ENCODE measurements around the gene ITPRIPL2. TPM values are rescaled to one million over a fixed set of nuclear protein-coding genes. Genes with fewer than 3 reads are reported as not detected.

The ITPRIPL2 gene
- total RNA-seq, 1 donor from 2014 or later: 33.4 TPM

DNA sequence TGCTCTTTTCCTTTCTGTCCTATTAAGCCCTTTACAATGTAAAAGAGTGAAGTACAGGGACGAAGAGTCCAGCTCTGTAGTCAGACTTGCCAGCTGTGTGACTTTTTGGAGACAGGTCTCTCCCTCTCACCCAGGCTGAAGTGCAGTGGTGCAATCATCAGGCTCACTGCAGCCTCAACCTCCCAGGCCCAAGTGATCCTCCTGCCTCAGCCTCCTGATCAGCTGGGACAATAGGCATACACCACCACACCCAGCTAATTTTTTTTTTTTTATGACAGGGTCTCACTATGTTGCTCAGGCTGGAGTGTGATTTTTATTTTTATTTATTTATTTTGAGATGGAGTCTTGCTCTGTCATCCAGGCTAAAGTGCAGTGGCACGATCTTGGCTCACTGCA, 7.1 kb upstream of the ITPRIPL2 start:
- H3K4me1 ChIP-seq (ENCODE audit: control insufficient read depth in 3 of 3, insufficient read depth in 3 of 3, low read length in 3 of 3): peaks cover 0 to 7% (median 3%) of the 10 kb centered on the region in 3 donors
- no peaks in the 10 kb centered on the region for H3K9me3 ChIP-seq (ENCODE audit: control insufficient read depth in 3 of 3, low read length in 3 of 3)
- no peaks in the 10 kb centered on the region for H3K36me3 ChIP-seq (ENCODE audit: control insufficient read depth in 3 of 3, insufficient read depth in 3 of 3, low read length in 3 of 3)
- H3K27ac ChIP-seq (ENCODE audit: low read depth, low read length): no peak overlapping the region
- no peak overlapping the region for H3K4me3 ChIP-seq (ENCODE audit: low read length in 3 of 3)
- no peaks in the 10 kb centered on the region for H3K27me3 ChIP-seq (ENCODE audit: control insufficient read depth in 3 of 3, insufficient read depth in 3 of 3, low read length in 3 of 3)
- no peak overlapping the region for H3K9ac ChIP-seq (ENCODE audit: low read depth in 1 of 3, low read length in 3 of 3)

DNA sequence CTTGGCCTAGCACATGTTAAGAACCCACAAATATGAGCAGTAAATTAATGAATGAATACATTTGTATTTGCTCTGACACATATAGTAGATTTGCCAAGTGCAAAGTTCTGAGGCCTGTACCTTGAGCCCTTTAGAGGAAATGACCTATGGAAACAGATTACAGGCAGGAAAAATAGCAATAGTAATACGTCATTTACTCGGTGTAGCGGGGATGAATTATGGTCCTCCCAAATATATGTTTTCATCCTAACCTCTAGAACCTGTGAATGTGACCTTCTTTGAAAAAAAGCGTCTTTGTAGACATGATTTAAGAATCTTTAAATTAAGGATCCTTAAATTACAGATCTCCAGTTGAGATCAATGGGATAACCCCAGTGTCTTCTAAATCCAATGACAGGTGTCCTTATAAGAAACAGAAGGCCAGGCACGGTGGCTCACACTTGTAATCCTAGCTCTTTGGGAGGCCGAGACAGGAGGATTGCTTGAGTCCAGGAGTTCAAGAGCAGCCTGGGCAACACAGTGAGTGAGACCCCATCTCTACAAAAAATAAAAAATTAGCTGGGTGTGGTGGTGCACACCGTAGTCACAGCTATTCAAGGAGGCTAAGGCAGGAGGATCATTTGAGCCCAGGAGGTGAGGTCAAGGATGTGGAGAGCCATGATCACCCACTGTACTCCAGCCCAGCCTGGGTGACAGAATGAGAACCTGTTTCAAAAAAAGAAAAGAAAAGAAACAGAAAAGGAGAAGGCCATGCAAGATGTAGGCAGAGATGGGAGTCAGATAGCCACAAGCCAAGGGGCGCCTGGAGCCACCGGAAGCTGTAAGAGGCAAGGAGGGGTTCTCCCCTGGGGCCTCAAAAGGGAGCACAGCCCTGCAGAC, 5.1 kb upstream of the ITPRIPL2 start:
- H3K4me1 ChIP-seq (ENCODE audit: control insufficient read depth in 3 of 3, insufficient read depth in 3 of 3, low read length in 3 of 3): peaks cover 0 to 7% (median 7%) of the 10 kb centered on the region in 3 donors
- H3K27ac ChIP-seq (ENCODE audit: low read depth, low read length): no peak overlapping the region
- H3K9ac ChIP-seq (ENCODE audit: low read depth in 1 of 3, low read length in 3 of 3): no peak overlapping the region
- no peak overlapping the region for H3K4me3 ChIP-seq (ENCODE audit: low read length in 3 of 3)
- no peaks in the 10 kb centered on the region for H3K36me3 ChIP-seq (ENCODE audit: control insufficient read depth in 3 of 3, insufficient read depth in 3 of 3, low read length in 3 of 3)
- H3K27me3 ChIP-seq (ENCODE audit: control insufficient read depth in 3 of 3, insufficient read depth in 3 of 3, low read length in 3 of 3): no peaks in the 10 kb centered on the region
- no peaks in the 10 kb centered on the region for H3K9me3 ChIP-seq (ENCODE audit: control insufficient read depth in 3 of 3, low read length in 3 of 3)

DNA sequence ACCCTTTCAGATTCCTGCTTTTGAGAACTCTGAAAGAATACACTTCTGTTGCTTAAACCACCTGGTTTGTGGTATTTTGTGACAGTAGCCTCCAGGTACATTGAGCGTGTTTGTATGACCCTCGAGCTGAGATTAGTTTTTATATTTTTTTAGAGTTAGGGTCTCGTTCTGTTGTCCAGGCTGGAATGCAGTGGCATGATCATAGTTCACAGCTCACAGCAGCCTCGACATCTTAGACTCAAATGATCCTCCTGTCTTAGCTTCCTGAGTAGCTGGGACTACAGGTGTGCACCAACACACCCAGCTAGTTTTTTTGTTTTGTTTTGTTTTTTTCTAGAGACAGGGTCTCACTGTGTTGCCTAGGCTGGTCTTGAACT, 4.5 kb upstream of the ITPRIPL2 start:
- Histone ChIP-seq H3K9ac (ENCODE audit: low read depth in 1 of 3, low read length in 3 of 3) (no peak overlapping the region), H3K27ac (ENCODE audit: low read depth, low read length) (no peak overlapping the region), H3K27me3 (ENCODE audit: control insufficient read depth in 3 of 3, insufficient read depth in 3 of 3, low read length in 3 of 3) (no peaks in the 10 kb centered on the region), H3K9me3 (ENCODE audit: control insufficient read depth in 3 of 3, low read length in 3 of 3) (no peaks in the 10 kb centered on the region), H3K36me3 (ENCODE audit: control insufficient read depth in 3 of 3, insufficient read depth in 3 of 3, low read length in 3 of 3) (no peaks in the 10 kb centered on the region), H3K4me3 (ENCODE audit: low read length in 3 of 3) (no peak overlapping the region), H3K4me1 (ENCODE audit: control insufficient read depth in 3 of 3, insufficient read depth in 3 of 3, low read length in 3 of 3) (peaks cover 0 to 8% (median 7%) of the 10 kb centered on the region in 3 donors)

DNA sequence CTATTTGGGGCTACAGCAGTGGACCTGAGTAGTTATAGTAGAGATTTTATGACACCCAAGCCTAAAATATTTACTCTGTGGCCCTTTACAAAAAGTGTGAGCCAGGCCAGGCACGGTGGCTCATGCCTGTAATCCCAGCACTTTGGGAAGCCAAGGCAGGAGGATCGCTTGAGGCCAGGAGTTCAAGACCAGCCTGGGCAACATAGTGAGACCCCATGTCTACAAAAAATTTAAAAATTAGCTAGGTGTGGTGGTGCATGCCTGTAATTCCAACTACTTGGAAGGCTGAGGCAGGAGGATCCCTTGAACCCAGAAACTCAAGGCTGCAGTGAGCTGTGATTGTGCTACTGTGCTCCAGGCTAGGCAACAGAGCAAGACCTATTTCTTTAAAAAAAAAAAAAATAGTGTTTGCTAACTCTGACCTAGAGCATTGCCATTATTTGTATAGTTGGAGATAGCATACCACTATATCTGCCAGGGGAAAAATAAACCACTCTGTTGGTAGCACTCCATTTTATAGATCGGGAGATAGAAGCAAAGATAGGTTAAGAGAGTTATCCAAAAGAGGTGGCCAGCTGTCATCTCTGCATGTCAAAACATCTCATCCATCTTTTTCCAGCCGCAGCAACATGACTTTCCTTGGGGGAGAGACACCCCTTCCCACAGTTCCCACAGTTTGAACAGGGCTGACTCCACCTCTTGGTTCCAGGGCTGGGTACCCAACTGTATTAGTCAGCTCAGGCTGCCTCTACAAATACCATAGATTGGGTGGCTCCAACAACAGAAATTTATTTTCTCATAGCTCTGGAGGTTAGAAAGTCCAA, 3.0 kb upstream of the ITPRIPL2 start:
- H3K4me1 ChIP-seq (ENCODE audit: control insufficient read depth in 3 of 3, insufficient read depth in 3 of 3, low read length in 3 of 3): peaks cover 9 to 23% (median 19%) of the 10 kb centered on the region in 3 donors
- no peaks in the 10 kb centered on the region for H3K9me3 ChIP-seq (ENCODE audit: control insufficient read depth in 3 of 3, low read length in 3 of 3)
- H3K27ac ChIP-seq (ENCODE audit: low read depth, low read length): no peak overlapping the region
- H3K4me3 ChIP-seq (ENCODE audit: low read length in 3 of 3): no peak overlapping the region
- H3K27me3 ChIP-seq (ENCODE audit: control insufficient read depth in 3 of 3, insufficient read depth in 3 of 3, low read length in 3 of 3): no peaks in the 10 kb centered on the region
- no peak overlapping the region for H3K9ac ChIP-seq (ENCODE audit: low read depth in 1 of 3, low read length in 3 of 3)
- H3K36me3 ChIP-seq (ENCODE audit: control insufficient read depth in 3 of 3, insufficient read depth in 3 of 3, low read length in 3 of 3): peaks cover 0 to 9% (median 3%) of the 10 kb centered on the region in 3 donors

DNA sequence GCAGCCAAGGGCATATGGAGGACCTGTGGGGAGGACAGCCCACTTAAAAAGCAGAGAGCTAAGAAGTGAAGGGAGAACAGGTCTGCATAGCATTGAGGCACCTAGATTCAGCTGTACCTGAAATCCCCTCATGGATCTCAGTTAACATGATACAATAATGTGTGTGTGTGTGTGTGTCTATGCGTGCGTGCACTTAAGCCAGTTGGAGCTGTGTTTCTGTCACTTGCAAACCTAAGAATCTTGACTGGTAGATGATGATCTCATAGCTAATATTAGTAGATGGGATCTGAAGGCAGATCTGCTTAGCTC, 1.7 kb upstream of the ITPRIPL2 start:
- no peak overlapping the region for H3K27ac ChIP-seq (ENCODE audit: low read depth, low read length)
- H3K9ac ChIP-seq (ENCODE audit: low read depth in 1 of 3, low read length in 3 of 3): no peak overlapping the region
- peak overlapping the region in 1 of 3 donors; percentile 13 for H3K4me3 ChIP-seq (ENCODE audit: low read length in 3 of 3)
- H3K36me3 ChIP-seq (ENCODE audit: control insufficient read depth in 3 of 3, insufficient read depth in 3 of 3, low read length in 3 of 3): peaks cover 2 to 12% (median 7%) of the 10 kb centered on the region in 3 donors
- H3K27me3 ChIP-seq (ENCODE audit: control insufficient read depth in 3 of 3, insufficient read depth in 3 of 3, low read length in 3 of 3): no peaks in the 10 kb centered on the region
- H3K4me1 ChIP-seq (ENCODE audit: control insufficient read depth in 3 of 3, insufficient read depth in 3 of 3, low read length in 3 of 3): peaks cover 21 to 27% (median 25%) of the 10 kb centered on the region in 3 donors
- no peaks in the 10 kb centered on the region for H3K9me3 ChIP-seq (ENCODE audit: control insufficient read depth in 3 of 3, low read length in 3 of 3)

DNA sequence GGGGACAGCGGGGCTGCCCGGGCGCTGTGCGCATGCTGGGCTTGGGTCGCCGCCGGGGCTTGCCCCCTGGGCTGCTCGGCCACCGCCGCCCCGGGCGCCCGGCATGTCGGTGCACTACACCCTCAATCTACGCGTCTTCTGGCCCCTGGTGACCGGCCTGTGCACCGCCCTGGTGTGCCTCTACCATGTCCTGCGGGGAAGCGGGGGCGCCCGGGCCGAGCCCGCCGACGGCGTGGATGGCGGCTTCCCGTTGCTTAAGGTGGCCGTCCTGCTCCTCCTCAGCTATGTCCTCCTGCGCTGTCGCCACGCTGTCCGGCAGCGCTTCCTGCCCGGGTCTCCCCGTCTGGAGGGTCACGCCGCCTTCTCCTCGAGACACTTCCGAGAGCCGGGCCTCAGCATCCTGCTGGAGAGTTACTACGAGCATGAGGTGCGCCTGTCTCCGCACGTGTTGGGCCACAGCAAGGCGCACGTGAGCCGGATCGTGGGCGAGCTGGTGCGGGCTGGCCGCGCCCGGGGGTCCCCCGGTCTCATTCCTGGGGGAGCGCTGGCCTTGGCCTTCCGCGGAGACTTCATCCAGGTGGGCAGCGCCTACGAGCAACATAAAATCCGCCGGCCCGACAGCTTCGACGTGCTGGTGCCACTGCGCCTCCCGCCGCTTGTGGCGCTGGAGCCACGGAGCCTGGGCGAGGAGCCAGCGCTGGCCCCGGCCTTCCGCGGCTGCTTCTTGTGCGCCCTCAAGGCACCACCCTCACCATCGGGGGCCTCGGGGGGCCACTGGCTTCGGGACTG, 789 bp downstream of the ITPRIPL2 start:
- Histone ChIP-seq H3K4me3 (ENCODE audit: low read length in 3 of 3) (peak overlapping the region; percentile 77 to 83 (median 83)), H3K36me3 (ENCODE audit: control insufficient read depth in 3 of 3, insufficient read depth in 3 of 3, low read length in 3 of 3) (peaks cover 2 to 12% (median 7%) of the 10 kb centered on the region in 3 donors), H3K9me3 (ENCODE audit: control insufficient read depth in 3 of 3, low read length in 3 of 3) (no peaks in the 10 kb centered on the region), H3K27me3 (ENCODE audit: control insufficient read depth in 3 of 3, insufficient read depth in 3 of 3, low read length in 3 of 3) (no peaks in the 10 kb centered on the region), H3K27ac (ENCODE audit: low read depth, low read length) (peak overlapping the region; percentile 90), H3K4me1 (ENCODE audit: control insufficient read depth in 3 of 3, insufficient read depth in 3 of 3, low read length in 3 of 3) (peaks cover 36 to 42% (median 40%) of the 10 kb centered on the region in 3 donors), H3K9ac (ENCODE audit: low read depth in 1 of 3, low read length in 3 of 3) (peak overlapping the region; percentile 84 to 89 (median 85))

DNA sequence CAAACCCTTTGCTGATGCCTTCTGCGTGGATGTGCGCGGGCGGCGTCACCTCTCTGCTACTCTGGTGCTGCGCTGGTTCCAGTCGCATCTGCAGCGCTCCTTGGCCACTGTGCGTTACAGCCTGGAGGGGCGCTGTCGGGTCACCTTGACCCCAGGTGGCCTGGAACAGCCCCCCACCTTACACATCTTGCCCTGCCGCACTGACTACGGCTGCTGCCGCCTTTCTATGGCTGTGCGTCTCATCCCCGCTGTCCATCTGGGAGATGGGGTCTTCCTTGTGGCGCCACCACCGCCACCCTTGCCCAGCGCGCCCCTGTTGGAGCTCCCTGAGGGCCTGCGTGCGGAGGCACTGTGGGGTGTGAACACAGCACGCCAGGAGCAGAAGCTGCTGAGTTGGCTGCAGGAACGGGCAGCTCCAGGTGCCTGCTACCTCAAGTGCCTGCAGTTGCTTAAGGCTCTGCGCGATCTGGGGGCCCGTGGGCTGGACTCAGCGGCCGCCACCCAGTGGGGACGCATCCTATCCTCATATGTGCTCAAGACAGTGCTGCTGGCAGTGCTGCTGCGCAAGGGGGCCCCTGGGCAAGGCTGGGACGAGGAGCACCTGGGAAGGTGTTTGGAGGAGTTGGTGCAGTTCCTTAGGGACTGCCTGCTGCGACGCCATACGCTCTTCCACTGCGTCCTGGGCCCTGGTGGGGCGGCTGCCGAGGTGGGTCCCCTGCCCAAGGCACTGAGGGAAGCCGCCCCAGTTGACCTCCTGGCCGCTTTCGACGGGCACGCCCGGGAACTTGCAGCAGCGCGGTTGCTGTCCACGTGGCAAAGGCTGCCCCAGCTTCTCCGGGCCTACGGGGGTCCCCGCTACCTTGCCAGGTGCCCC, 1.6 kb downstream of the ITPRIPL2 start:
- Histone ChIP-seq H3K9ac (ENCODE audit: low read depth in 1 of 3, low read length in 3 of 3) (peak overlapping the region in 2 of 3 donors; percentile 85 to 89), H3K4me1 (ENCODE audit: control insufficient read depth in 3 of 3, insufficient read depth in 3 of 3, low read length in 3 of 3) (peaks cover 36 to 49% (median 40%) of the 10 kb centered on the region in 3 donors), H3K9me3 (ENCODE audit: control insufficient read depth in 3 of 3, low read length in 3 of 3) (no peaks in the 10 kb centered on the region), H3K36me3 (ENCODE audit: control insufficient read depth in 3 of 3, insufficient read depth in 3 of 3, low read length in 3 of 3) (peaks cover 2 to 12% (median 7%) of the 10 kb centered on the region in 3 donors), H3K4me3 (ENCODE audit: low read length in 3 of 3) (peak overlapping the region; percentile 77 to 83 (median 83)), H3K27me3 (ENCODE audit: control insufficient read depth in 3 of 3, insufficient read depth in 3 of 3, low read length in 3 of 3) (no peaks in the 10 kb centered on the region), H3K27ac (ENCODE audit: low read depth, low read length) (peak overlapping the region; percentile 90)

DNA sequence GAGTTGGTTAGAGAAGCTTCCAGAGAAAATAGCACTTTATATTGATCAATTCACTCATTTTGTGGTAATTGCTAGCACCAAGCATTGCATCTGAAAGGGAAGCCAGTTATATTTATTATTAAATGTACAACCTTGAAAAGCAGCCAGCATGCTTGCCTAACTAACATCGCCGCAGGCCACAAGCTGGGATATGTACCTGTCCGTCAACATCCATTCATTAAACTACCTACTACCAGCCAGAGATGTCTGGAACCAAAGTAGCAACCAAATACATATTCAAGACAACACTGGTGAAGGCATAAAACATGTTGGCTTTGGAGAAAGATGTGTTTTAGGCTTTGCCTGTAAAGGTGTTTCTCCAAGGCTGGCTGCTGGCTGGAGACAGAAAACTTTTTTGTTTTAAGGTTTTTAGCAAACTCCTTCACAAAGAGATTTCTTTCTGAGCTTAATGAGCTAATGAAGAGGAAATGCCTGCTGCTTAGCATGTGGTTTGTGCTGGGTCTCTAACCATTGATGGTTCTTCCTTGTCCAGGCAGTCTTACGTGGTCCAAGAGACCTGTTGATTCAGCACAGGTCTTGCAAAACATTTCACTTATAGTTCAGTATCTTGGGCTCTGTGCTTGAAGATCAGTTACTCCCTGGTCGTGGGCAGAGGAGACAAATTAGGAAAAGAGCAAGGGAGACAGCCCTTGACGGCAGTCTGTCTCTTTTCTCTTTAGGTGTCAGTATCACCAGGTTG, 3.1 kb downstream of the ITPRIPL2 start:
- peak overlapping the region in 2 of 3 donors; percentile 1 to 9 for H3K9ac ChIP-seq (ENCODE audit: low read depth in 1 of 3, low read length in 3 of 3)
- H3K27ac ChIP-seq (ENCODE audit: low read depth, low read length): peak overlapping the region; percentile 54
- H3K4me1 ChIP-seq (ENCODE audit: control insufficient read depth in 3 of 3, insufficient read depth in 3 of 3, low read length in 3 of 3): peaks cover 36 to 49% (median 40%) of the 10 kb centered on the region in 3 donors
- peaks cover 7 to 12% (median 7%) of the 10 kb centered on the region in 3 donors for H3K36me3 ChIP-seq (ENCODE audit: control insufficient read depth in 3 of 3, insufficient read depth in 3 of 3, low read length in 3 of 3)
- no peaks in the 10 kb centered on the region for H3K9me3 ChIP-seq (ENCODE audit: control insufficient read depth in 3 of 3, low read length in 3 of 3)
- H3K27me3 ChIP-seq (ENCODE audit: control insufficient read depth in 3 of 3, insufficient read depth in 3 of 3, low read length in 3 of 3): no peaks in the 10 kb centered on the region
- H3K4me3 ChIP-seq (ENCODE audit: low read length in 3 of 3): peak overlapping the region in 2 of 3 donors; percentile 9 to 10

Data from skeletal muscle tissue (tissue), 4 donors.